GM18868 (cell line): ENCODE measurements around the gene DNAJC3.
"Not testable (repeated sequence)": the region's sequence is repeated elsewhere in the genome, so short reads cannot be mapped to it uniquely, and the experiment has no call there.

Experiments used
- ATAC-seq: cut with Tn5 transposase; IDR thresholded peaks from one replicate; pipeline ENCODE4 v1.9.1; 2021; ENCODE audit warnings: mild to moderate bottlenecking, moderate library complexity; ENCODE audit not compliant: unreplicated experiment

Gene DNAJC3

GRCh38 chr13:95667235-95667634 is 9.7 kb upstream of the DNAJC3 start:
- not testable (repeated sequence) for ATAC-seq

GRCh38 chr13:95671597-95671996 is 5.3 kb upstream of the DNAJC3 start:
- no peak for ATAC-seq

- peak; percentile 5 for ATAC-seq
Observed at GRCh38 chr13:95676105-95676761, 706 bp upstream of the DNAJC3 start.

GRCh38 chr13:95677564-95678266 is 776 bp downstream of the DNAJC3 start:
- no peak for ATAC-seq

- no peak for ATAC-seq
Observed at GRCh38 chr13:95678967-95679366, 2.0 kb downstream of the DNAJC3 start.

- no peak for ATAC-seq
Observed at GRCh38 chr13:95679722-95680121, 2.8 kb downstream of the DNAJC3 start.

GRCh38 chr13:95684418-95684817 is 7.5 kb downstream of the DNAJC3 start:
- ATAC-seq: no peak

- ATAC-seq: not testable (repeated sequence)
Observed at GRCh38 chr13:95684960-95685359, 8.0 kb downstream of the DNAJC3 start.

- no peak for ATAC-seq
Observed at GRCh38 chr13:95689582-95689926, 12.6 kb downstream of the DNAJC3 start.

GRCh38 chr13:95690986-95691385 is 14.0 kb downstream of the DNAJC3 start:
- not testable (repeated sequence) for ATAC-seq

- no peak for ATAC-seq
Observed at GRCh38 chr13:95697052-95697680, 20.2 kb downstream of the DNAJC3 start.

- ATAC-seq: peak; percentile 45
Observed at GRCh38 chr13:95698047-95698749, 21.3 kb downstream of the DNAJC3 start.

- no peak for ATAC-seq
Observed at GRCh38 chr13:95703576-95703975, 26.6 kb downstream of the DNAJC3 start.

- ATAC-seq: no peak
Observed at GRCh38 chr13:95704510-95704909, 27.6 kb downstream of the DNAJC3 start.

GRCh38 chr13:95706356-95706755 is 29.4 kb downstream of the DNAJC3 start:
- ATAC-seq: no peak

- peak; percentile 25 for ATAC-seq
Observed at GRCh38 chr13:95707035-95707434, 30.1 kb downstream of the DNAJC3 start.

- peak; percentile 35 for ATAC-seq
Observed at GRCh38 chr13:95707442-95708390, 30.8 kb downstream of the DNAJC3 start.

GRCh38 chr13:95708391-95708774 is 31.4 kb downstream of the DNAJC3 start:
- no peak for ATAC-seq

GRCh38 chr13:95708811-95709500 is 32.0 kb downstream of the DNAJC3 start:
- no peak for ATAC-seq

GRCh38 chr13:95710313-95710712 is 33.4 kb downstream of the DNAJC3 start:
- no peak for ATAC-seq
